ENCODE data around the gene PRIMA1. TPM values are rescaled to one million over a fixed set of nuclear protein-coding genes. Genes with fewer than 3 reads are reported as not detected.

PRIMA1 gene
- total and polyA plus RNA-seq, 9 of the 15 experiments (the other 6 are each of a cell fraction or from before 2014, with no cell fraction given), result not detected

DNA sequence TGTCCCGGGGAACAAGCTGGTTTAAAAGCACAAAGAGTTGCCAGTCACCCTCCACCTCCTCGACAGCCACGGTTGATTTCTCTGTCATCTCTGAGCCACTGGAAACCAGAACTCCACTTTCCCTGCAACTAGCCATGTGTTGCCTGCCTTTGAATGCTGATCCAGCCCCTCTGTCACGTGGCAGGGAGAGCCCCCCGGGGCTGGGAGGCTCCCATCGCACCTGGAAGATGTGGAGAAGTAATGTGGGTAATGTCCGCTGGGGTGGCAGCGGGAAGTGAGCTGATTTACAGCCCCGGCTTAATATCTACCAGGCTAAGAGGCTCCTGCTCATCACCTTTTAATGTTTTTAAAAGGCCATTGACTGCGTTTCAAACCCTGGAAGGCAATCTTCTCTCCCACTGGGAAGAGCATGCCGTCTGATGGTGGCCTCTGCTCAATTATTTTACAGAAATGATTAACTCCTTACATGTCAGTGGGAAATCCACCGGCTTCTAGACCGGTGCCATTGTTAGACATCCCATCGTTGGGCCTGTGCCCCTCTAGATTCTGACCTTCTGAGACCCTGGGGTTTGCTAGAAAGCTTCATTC, 7.4 kb downstream of the PRIMA1 start:
- Histone ChIP-seq H3K36me3 (ENCODE audit: control insufficient read depth, insufficient read depth, low read length) (no peaks in the 10 kb centered on the region), H3K9ac (ENCODE audit: insufficient read depth in 1 of 2, low read depth in 2 of 2, low read length in 2 of 2) (no peak overlapping the region), H3K79me2 (ENCODE audit: control insufficient read depth, insufficient read depth, low read length) (no peaks in the 10 kb centered on the region), H3K4me2 (ENCODE audit: insufficient read depth, low read length) (no peak overlapping the region), H3K9me3 (replicated peaks; ENCODE audit: control insufficient read depth, insufficient read depth, low read depth, low read length) (no peaks in the 10 kb centered on the region), H3K4me1 (replicated peaks in 1 of 2; ENCODE audit: control insufficient read depth in 2 of 2, insufficient read depth in 2 of 2, low read length in 2 of 2) (no peaks in the 10 kb centered on the region), H3K27ac (ENCODE audit: extremely low read depth, low read depth, low read length) (no peak overlapping the region), H2AFZ (ENCODE audit: low read depth, low read length) (no peak overlapping the region), H3K9me1 (ENCODE audit: control insufficient read depth, insufficient read depth, low read length) (no peaks in the 10 kb centered on the region), H4K20me1 (replicated peaks; ENCODE audit: control insufficient read depth, insufficient read depth, low read length) (no peaks in the 10 kb centered on the region), H3K4me3 (no peak overlapping the region), H3K27me3 (ENCODE audit: control insufficient read depth in 2 of 2, insufficient read depth in 2 of 2, low read length in 2 of 2) (no peaks in the 10 kb centered on the region)
- TF ChIP-seq POLR2AphosphoS2 (IDR thresholded peaks at IDR 0.05; ENCODE audit: low read length) (no peak), ZNF408 (CRISPR knock-in tag; IDR thresholded peaks at IDR 0.05; ENCODE audit: low read depth) (no peak), XRCC3 (IDR thresholded peaks at IDR 0.05) (no peak), ZNF165 (CRISPR knock-in tag; IDR thresholded peaks at IDR 0.05; ENCODE audit: borderline replicate concordance) (no peak), ZNF184 (CRISPR knock-in tag; IDR thresholded peaks at IDR 0.05) (no peak), TFAP4 (CRISPR knock-in tag; IDR thresholded peaks at IDR 0.05; ENCODE audit: borderline replicate concordance) (no peak), MAFK (IDR thresholded peaks at IDR 0.05; ENCODE audit: low read length) (no peak), ZNF324 (CRISPR knock-in tag; IDR thresholded peaks at IDR 0.05) (no peak), POLR3A (IDR thresholded peaks at IDR 0.05; ENCODE audit: borderline replicate concordance, extremely low read depth, insufficient read depth, insufficient read length) (no peak), PRMT5 (CRISPR knock-in tag; IDR thresholded peaks at IDR 0.05) (no peak), HOXB6 (CRISPR knock-in tag; IDR thresholded peaks at IDR 0.05; ENCODE audit: borderline replicate concordance) (no peak), CBX8 (IDR thresholded peaks at IDR 0.05; ENCODE audit: borderline replicate concordance, extremely low read depth, low read depth, low read length, poor library complexity, severe bottlenecking) (no peak)
- TF ChIP-seq, protein P1, sequence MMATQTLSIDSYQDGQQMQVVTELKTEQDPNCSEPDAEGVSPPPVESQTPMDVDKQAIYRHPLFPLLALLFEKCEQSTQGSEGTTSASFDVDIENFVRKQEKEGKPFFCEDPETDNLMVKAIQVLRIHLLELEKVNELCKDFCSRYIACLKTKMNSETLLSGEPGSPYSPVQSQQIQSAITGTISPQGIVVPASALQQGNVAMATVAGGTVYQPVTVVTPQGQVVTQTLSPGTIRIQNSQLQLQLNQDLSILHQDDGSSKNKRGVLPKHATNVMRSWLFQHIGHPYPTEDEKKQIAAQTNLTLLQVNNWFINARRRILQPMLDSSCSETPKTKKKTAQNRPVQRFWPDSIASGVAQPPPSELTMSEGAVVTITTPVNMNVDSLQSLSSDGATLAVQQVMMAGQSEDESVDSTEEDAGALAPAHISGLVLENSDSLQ (IDR thresholded peaks at IDR 0.05), result no peak
- TF ChIP-seq, protein P2, sequence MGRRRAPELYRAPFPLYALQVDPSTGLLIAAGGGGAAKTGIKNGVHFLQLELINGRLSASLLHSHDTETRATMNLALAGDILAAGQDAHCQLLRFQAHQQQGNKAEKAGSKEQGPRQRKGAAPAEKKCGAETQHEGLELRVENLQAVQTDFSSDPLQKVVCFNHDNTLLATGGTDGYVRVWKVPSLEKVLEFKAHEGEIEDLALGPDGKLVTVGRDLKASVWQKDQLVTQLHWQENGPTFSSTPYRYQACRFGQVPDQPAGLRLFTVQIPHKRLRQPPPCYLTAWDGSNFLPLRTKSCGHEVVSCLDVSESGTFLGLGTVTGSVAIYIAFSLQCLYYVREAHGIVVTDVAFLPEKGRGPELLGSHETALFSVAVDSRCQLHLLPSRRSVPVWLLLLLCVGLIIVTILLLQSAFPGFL (CRISPR knock-in tag; IDR thresholded peaks at IDR 0.05), result no peak
- no TSS peak for BruUV-seq (replicated peaks)
- in situ Hi-C loops (cut with MboI), result no loop called here
- POLR2A ChIA-PET, result no interaction called here
- DNase-seq (ENCODE audit: extremely low read depth in 1 of 4, low spot score in 3 of 4) (no peak), ATAC-seq (no peak), FAIRE-seq (no peak)
- CTCF ChIA-PET (ENCODE audit: low intra/inter-chr PET ratio), result no interaction called here
- intact Hi-C loops (cut with micrococcal nuclease), result no loop called here
- WGBS (ENCODE audit: insufficient coverage, low coverage, missing lambda C conversion rate), result under 1% methylated on average over 10 of the region's 14 CpGs
